ENCODE data around the gene LRCH4. TPM values are rescaled to one million over a fixed set of nuclear protein-coding genes. Genes with fewer than 3 reads are reported as not detected.

The LRCH4 gene
- total RNA-seq, 6 experiments from 2014 or later, result 34.7 to 40.6 (median 38.5) TPM

GRCh38 chr7:100604028-100604975 lies 18.4 kb upstream of the LRCH4 start:
- Mint-ChIP-seq H3K27ac (peak overlapping the region; percentile 84), H3K9me3 (no peaks in the 10 kb centered on the region), H3K36me3 (ENCODE audit: low read depth) (peaks cover 9% of the 10 kb centered on the region), H3K27me3 (ENCODE audit: insufficient read depth) (no peaks in the 10 kb centered on the region; the same call in none of the 2 replicates), H3K4me3 (peak overlapping the region; percentile 90), H3K4me1 (ENCODE audit: low read depth) (peaks cover 16% of the 10 kb centered on the region)
- TF ChIP-seq CTCF (IDR thresholded peaks at IDR 0.05), result peak; percentile 80
- DNase-seq, result peak; percentile 48

DNA sequence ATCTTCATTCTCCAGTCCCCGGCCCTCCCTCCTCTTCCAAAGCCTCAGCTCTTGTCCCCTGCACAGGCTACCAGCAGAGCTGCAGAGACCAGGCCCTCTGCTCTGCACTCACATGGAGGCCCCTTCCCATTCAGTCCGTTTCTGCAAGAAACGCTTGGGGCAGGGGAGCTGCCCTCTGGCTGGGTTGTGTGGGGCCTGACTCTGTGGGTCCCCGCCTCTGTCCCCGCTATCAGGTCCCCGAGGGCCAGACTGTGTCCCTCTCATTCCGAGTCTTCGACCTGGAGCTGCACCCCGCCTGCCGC lies 17.7 kb upstream of the LRCH4 start:
- H3K27me3 Mint-ChIP-seq (ENCODE audit: insufficient read depth), result no peaks in the 10 kb centered on the region; the same call in none of the 2 replicates
- peak overlapping the region; percentile 84 for H3K27ac Mint-ChIP-seq
- peaks cover 16% of the 10 kb centered on the region for H3K4me1 Mint-ChIP-seq (ENCODE audit: low read depth)
- peak; percentile 31 for DNase-seq
- peak overlapping the region; percentile 90 for H3K4me3 Mint-ChIP-seq
- TF ChIP-seq CTCF (IDR thresholded peaks at IDR 0.05), result no peak
- H3K36me3 Mint-ChIP-seq (ENCODE audit: low read depth), result peaks cover 9% of the 10 kb centered on the region
- no peaks in the 10 kb centered on the region for H3K9me3 Mint-ChIP-seq

- no peak for TF ChIP-seq CTCF (IDR thresholded peaks at IDR 0.05)
- H3K36me3 Mint-ChIP-seq (ENCODE audit: low read depth), result peaks cover 9% of the 10 kb centered on the region
- H3K4me3 Mint-ChIP-seq, result peak overlapping the region; percentile 90
- H3K9me3 Mint-ChIP-seq, result no peaks in the 10 kb centered on the region
- H3K27ac Mint-ChIP-seq, result peak overlapping the region; percentile 84
- H3K27me3 Mint-ChIP-seq (ENCODE audit: insufficient read depth), result no peaks in the 10 kb centered on the region; the same call in none of the 2 replicates
- DNase-seq, result peak; percentile 78
- H3K4me1 Mint-ChIP-seq (ENCODE audit: low read depth), result peaks cover 16% of the 10 kb centered on the region
Observed at GRCh38 chr7:100602889-100603725, 17.2 kb upstream of the LRCH4 start.

DNA sequence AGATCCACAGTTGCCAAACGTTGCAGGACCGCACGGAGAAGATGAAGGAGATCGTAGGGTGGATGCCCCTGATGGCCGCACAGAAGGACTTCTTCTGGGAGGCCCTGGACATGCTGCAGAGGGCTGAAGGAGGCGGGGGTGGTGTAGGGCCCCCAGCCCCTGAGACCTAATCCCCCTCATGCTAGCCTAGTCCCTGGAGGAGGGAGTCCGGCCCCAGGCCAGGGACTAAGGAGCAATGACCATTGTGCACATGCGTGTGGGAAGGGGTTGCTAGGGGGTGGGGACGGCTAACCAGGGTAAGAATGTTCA lies 14.8 kb upstream of the LRCH4 start:
- H3K4me3 Mint-ChIP-seq, result no peak overlapping the region
- TF ChIP-seq CTCF (IDR thresholded peaks at IDR 0.05), result no peak

DNA sequence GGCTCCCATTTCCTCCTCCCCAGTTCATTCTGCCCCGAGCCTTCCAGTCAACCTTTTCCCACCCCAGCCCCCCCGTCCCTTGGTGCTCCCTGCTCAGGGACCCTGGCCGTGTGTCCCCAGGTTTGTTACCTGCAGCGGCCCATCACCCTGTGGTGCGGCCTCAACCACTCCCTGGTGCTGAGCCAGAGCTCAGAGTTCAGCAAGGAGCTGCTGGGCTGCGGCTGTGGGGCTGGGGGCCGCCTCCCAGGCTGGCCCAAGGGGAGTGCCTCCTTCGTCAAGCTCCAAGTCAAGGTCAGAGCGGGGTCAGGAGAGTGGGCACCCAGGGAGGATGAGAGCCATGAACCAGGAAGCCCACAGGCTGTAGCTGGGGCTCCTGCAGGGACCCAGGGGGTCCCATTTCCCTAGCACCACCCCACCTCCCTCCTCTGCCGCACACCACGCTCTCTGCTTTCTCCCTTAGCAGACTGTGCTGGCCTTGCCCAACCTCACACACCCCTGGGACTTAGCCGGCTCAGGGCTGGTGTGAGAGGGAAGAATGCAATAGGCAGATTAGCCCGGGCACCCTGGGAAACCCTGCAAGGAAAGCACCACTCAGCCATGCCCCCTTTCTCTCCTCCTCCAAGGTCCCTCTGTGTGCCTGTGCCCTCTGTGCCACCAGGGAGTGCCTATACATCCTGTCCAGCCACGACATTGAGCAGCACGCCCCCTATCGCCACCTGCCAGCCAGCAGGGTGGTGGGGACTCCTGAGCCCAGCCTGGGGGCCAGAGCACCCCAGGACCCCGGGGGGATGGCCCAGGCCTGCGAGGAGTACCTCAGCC lies 14.2 kb upstream of the LRCH4 start:
- Mint-ChIP-seq H3K27me3 (ENCODE audit: insufficient read depth) (no peaks in the 10 kb centered on the region; the same call in none of the 2 replicates), H3K27ac (no peak overlapping the region), H3K9me3 (no peaks in the 10 kb centered on the region), H3K4me1 (ENCODE audit: low read depth) (peaks cover 8% of the 10 kb centered on the region), H3K36me3 (ENCODE audit: low read depth) (no peaks in the 10 kb centered on the region), H3K4me3 (no peak overlapping the region)
- no peak for TF ChIP-seq CTCF (IDR thresholded peaks at IDR 0.05)
- DNase-seq, result no peak

More for the DNA sequence above, 14.8 kb upstream of the LRCH4 start:
- peaks cover 8% of the 10 kb centered on the region for H3K4me1 Mint-ChIP-seq (ENCODE audit: low read depth)
- no peaks in the 10 kb centered on the region for H3K9me3 Mint-ChIP-seq
- H3K36me3 Mint-ChIP-seq (ENCODE audit: low read depth), result no peaks in the 10 kb centered on the region
- H3K27ac Mint-ChIP-seq, result no peak overlapping the region
- no peaks in the 10 kb centered on the region; the same call in none of the 2 replicates for H3K27me3 Mint-ChIP-seq (ENCODE audit: insufficient read depth)
- DNase-seq, result no peak

Data from HFFc6 (cell line).